HG02973 (cell line): ENCODE data around the gene KRT16.
"Not testable (repeated sequence)": the region's sequence is repeated elsewhere in the genome, so short reads cannot be mapped to it uniquely, and the experiment has no call there.

ENCODE experiments used
- ATAC-seq: cut with Tn5 transposase; IDR thresholded peaks from one replicate; pipeline ENCODE4 v1.9.1; 2021; ENCODE audit warnings: moderate library complexity; ENCODE audit not compliant: unreplicated experiment

Gene KRT16

DNA sequence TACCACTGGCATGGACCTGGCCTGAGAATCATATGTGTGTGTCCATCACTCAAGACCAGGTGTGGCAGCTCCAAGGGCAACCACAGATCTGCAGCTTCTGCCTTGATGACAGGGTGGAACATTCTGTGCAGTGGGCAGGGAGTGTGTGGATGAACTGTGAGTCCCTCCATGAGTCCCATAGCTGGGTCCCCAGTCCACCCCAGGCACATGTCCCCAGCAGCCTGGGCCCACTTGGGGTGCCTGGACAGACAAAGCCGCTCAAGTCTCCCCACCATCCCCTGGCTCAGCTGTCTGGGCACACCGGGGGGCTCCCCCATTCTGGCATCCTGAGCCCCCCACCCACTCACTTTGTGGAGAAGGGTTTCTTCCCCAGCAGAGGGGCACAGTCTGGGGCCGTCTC lies 4.6 kb upstream of the KRT16 start:
- ATAC-seq = no peak

DNA sequence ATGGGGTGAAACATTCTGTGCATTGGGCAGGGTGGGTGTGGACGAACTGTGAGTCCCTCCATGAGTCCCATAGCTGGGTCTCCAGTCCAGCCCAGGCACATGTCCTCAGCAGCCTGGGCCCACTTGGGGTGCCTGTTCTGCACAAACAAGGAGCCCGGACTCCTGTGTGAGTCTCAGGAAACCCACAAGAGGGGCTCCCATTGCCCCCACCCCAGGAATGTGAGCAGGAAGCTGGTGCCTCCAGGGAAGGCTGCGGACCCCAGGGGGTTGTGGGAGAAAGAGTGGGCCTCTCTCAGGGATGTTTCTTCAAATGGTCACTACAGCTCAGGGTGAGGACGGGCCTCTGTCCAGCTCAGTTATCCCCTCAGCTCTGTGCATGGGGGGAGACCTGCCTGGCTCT lies 3.9 kb upstream of the KRT16 start:
- ATAC-seq = not testable (repeated sequence)

DNA sequence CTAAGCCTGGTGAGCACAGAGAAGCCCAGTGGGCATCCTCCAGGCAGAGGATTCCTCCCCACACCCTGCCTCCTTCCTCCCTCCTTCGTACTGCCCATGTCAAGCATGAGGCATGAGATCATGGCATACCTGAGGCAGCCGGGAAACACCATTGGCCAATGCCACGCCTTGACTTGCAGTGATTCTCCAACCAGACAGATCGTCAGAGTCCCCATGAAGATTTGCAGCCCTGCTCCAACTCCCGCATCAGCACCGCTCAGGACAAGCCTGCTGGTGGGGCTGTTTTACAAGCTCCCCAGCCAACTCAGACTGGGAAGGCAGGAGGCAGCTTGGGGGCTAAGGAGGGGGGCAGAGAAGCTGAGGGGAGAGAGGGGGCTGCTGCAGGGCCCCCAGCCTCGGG lies 2.9 kb upstream of the KRT16 start:
- no peak for ATAC-seq

DNA sequence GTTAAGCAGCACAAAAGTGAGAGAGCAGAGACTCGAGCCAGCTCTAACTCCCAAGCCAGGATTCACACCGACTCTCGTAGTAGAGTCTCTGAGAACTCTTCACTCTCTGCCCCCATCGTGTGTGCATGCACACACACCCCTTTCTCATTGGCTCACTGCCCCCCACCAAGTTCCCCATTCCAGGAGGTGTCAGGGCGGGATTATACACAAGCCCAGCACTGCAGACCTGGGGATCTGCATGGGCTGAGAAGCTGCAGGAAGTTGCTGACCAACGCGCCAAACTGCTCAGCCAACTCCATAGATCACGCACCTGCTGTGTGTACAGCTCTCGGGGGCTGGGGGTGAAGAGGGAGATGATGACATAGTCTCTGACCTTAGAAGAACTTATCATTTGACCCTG lies 2.2 kb upstream of the KRT16 start:
- ATAC-seq = not testable (repeated sequence)

DNA sequence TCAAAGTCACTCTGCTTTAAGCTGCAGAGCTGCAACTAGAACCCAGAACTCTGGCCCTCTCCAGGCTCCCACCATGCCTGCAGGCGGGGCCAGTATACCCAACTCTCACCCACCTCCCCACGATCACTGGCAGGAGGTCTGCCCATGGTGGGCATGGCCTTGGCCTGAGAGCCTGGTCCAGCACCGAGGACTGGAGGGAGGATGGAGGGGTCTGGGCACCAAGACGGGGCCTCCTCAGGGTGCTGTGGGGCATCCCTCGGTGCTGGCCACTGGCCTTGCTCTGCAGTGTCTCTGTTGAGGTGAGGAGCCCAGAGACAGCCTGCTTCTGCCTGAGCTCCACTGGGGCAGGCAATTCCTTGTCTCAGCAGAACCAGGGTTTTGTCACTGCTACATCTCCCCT lies 1.5 kb upstream of the KRT16 start:
- ATAC-seq = no peak

DNA sequence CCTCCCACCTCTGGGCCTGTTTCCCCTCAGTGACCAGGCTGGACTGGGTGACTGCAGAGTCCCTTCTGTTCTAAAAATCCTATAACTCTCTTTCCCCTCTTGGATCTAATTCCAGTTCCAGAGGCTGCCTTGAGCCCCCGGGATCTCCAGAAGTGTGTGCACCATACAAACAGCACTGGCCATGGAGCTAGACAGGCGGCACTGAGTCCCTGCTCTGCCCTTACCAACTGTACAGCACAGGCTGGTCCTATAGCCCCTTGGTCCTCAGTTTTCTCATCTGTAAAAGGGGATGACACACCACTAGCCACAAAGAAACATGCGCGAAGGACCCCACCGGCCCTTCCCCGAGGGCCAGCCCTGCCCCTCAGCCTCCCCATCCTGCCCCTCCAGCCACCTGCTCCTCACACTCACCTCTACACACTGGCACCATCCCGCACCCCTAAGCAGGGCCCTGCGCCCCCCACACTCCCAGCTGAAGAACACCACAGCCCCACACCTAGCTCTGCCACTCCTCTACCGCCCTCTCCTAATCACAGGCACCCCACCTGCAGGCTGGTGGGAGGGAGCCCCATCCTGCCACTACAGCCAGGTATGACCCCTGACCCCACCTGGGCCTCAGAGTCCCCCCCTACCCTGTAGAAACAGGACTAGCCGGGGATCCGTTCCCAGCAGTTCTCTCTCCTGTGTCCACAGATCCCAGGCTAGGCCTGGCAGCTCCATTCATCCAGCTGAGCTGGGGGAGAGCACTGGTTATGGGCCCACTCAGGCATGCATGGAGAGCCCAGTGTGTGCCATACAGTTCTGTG lies 913 bp upstream of the KRT16 start:
- no peak for ATAC-seq

DNA sequence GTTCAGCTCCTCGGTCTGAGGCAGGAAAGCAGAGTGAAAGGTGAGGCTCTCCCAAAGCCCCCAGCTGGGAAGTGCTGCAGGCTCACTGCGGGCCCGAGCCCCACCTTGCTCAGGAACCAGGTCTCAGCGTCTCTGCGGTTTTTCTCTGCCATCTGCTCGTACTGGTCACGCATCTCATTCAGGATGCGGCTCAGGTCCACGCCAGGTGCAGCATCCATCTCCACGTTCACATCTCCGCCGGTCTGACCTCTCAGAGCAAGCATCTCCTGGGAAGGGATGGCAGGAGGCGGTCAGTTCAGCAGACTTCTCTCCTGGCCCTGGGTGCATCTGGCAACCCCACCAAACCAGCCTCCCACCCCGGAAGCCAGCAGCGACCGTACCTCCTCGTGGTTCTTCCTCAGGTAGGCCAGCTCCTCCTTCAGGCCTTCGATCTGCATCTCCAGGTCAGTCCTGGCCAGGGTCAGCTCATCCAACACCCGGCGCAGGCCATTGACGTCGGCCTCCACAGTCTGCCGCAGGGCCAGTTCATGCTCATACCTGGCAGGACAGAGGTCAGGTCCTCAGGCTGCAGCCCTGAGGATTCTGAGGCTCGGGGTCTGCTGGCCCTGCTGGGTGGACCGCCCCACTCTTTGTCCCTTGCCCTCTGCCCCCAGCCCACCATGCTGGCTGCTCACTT lies 1.5 kb downstream of the KRT16 start:
- ATAC-seq = no peak

DNA sequence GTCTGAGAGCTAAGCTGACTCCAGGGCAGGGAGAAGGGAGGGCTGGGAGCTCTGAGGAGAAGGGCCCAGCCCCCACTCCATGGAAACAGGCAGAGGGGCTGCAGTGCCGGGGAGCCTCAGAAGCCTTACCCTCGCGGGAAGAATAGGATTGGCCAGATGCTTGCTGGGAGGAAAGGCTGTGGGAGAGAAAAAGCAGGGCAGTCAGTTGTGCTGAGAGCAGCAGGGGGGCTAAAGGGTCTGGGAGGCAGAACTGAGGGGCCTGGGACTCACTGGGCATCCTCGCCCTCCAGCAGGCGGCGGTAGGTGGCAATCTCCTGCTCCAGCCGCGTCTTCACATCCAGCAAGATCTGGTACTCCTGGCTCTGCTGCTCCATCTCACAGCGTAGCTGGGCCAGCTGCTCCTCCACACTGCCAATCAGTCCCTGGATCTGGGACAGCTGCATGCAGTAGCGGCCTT lies 2.5 kb downstream of the KRT16 start:
- not testable (repeated sequence) for ATAC-seq

DNA sequence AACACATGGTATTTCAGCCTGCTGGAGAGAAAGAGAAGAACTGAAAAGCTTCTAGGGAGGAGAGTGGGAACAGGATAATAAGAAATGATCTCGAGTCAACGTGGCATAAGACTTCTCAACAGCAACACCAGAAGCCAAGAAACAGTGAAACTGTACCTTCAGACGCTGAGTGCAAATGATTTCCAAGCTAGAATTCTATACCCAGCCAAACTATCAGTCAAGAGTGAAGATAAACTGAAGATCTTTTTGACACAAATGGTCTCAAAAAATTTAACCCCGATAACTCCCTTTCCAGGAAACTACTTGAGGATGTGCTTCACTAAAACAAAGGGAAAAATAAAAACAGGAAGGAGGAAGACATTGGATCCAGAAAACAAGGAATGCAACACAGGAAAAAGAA lies 5.6 kb downstream of the KRT16 start:
- not testable (repeated sequence) for ATAC-seq

DNA sequence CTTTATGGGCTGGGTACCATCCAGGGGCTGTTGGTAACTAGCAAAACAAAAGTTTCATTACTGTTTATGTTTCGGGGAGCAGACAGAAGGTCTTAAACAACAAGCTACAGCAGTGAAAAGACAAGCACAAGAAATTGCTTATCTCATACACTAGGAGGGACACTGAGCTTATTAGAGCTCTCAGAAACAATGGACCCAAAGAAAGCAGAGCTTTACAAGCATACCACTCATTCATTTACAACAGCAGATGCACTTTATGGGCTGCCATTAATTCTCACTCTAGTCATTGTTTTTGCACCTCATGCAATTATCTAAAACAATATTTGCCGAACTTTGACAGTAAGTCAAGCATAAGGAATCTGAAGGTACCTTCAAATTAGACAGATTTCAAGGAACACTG lies 10.0 kb downstream of the KRT16 start:
- no peak for ATAC-seq

DNA sequence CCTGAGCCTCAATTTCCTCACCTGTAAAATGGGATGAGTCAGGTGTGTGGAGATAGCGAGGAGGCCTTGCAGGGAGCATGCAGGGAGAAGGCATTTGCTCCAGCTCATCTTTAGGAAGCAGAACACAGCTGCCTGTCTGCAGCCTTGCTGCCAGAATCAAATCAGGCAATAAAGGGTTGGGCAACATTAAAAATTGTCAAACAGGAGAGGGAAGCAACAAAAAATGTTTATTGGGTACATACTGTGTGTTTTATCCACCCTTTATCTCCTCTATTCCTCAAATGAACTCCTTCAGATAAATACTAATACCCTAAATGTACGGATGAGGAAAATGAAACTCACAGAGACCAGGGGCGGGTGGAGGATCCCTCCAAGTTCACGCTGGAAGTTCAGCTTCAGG lies 12.2 kb downstream of the KRT16 start:
- ATAC-seq = no peak

DNA sequence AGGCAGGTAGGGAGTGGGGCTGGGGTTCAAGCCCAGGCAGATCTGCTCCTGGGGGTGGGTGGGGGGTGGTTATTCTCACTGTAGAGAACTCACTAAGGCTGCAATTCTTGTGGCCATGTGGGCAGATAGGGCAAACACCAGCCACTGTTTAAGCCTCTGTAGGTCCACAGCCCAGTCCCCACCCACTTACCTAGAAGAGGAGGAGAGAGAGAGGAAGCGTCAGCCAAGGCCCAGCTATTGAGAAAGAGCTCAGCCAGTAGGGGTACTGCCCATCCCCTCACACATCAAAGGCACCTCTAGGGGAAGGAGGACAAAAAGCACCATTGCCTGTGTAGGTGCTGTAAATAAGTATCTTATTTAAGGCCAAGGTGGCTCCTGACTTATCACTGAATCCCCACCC lies 12.9 kb downstream of the KRT16 start:
- no peak for ATAC-seq

DNA sequence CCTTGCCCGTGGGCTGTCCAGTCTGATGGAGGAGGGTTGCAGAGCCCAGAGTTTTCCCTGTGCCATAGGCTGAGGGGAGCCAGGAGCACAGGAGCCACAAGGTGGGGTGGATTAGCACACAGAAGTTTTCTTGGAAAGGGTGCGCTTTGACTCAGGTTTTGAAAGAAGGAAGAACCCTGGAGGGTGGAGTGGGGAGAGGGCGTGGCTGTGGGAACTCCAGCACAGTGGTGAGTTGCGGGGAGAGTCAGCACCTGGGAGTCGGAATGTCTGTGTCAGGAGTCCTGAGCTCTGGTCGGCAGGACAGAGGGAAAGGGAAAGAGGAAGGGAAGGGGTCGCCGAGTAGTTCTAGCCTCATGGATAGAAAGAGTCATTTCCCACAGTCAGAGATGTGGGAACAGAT lies 17.0 kb downstream of the KRT16 start:
- no peak for ATAC-seq

DNA sequence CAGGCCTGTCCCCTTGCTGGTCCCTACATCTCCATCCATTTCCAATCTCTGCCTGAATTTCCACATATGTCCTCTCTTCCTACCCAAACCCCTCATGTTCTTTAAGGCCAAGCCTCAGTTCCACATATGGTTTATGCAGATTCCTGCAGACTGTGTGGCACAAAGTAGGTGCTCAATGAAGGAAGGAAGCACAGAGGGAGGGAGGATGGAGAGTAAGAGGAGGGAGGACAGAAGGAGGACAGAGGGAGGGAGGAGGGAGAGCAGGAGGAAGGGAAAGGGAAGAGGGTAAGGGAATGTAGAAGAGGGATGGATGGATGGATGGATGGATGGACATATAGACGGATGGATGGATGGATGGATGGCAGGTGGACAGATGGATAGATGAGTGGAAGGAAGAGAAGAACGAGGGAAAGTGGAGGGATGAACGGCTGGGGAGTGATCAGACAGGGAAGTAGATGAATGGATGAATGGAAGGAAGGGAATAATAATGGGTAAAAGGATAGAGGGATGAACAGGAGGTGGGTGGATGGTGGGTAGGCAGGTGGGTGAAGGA lies 18.1 kb downstream of the KRT16 start:
- ATAC-seq = no peak

DNA sequence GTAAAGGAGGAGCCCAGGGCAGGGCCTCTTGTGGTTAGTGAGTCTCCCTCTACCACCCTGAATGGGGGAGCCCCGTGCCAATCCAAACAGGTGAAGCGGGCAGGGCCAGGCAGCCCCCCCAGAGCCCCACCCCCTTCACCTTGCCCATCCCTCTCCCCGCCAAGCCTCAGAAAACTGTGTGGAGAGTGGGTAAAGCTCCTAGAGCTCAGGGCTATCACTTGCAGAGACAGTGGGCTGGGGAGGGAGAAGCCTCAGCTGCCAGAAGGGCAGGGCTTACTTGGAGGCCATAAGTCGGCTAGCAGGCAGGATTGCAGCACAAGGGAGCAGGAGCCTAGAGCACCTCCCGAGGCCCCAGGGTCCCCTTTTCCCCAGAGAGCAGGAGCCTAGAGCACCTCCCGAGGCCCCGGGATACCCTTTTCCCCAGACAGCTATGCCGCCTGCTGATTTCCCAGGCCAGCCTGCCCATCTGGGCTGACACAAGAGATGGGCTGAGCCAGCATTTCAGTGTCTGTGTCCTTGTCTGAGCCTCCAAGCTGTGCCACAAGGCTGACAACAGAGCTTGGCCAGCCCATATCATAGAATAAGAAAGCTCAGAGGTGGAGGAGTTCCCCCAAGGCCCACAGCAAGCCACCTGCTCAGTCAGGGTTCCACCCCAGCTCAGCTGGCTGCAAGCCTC lies 19.1 kb downstream of the KRT16 start:
- ATAC-seq = no peak

DNA sequence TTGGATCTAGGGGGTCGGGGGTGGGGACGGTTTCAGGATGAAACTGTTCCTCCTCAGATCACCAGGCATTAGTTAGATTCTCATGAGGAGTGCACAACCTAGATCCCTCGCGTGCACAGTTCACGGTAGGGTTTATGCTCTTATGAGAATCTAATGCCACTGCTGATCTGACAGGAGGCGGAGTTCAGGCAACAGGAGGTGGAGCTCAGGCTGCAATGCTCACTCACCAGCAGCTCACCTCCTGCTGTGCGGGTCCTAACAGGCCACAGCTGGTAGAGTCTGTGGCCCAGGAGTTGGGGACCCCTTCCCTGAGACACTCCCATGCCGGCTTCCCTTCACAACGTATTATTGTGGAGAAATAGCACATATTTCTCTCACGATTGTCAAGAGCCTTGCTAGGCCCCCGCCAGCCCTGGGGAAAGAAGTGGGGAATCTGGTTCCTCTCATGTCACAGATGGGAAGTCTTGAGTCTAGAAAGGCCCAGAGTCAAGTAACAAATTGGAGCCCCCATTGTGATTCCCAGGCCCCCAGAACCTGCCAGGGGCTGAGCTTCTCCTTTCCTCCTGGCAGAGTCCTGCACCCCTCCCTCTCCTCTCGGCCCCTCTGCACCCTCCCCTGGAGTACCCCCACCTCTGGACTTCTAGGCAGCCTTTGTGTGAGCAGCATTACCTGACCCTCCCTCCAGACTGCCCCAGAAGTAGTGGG lies 19.8 kb downstream of the KRT16 start:
- no peak for ATAC-seq

DNA sequence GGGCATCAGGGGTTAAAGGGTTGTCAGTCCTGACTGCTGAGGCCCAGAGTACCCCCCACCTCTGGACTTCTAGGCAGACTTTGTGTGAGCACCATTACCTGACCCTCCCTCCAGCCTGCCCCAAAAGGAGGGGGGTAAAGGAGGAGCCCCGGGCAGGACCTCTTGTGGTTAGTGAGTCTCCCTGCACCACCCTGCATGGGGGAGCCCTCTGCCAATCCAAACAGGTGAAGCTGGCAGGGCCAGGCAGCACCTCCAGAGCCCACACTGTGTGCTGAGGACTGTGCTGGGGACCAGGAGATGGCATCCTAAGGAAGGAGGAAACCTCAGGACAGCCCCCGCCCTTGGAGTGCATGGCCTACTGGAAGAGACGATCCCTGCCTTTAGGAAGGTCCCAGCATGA lies 23.3 kb downstream of the KRT16 start:
- no peak for ATAC-seq

DNA sequence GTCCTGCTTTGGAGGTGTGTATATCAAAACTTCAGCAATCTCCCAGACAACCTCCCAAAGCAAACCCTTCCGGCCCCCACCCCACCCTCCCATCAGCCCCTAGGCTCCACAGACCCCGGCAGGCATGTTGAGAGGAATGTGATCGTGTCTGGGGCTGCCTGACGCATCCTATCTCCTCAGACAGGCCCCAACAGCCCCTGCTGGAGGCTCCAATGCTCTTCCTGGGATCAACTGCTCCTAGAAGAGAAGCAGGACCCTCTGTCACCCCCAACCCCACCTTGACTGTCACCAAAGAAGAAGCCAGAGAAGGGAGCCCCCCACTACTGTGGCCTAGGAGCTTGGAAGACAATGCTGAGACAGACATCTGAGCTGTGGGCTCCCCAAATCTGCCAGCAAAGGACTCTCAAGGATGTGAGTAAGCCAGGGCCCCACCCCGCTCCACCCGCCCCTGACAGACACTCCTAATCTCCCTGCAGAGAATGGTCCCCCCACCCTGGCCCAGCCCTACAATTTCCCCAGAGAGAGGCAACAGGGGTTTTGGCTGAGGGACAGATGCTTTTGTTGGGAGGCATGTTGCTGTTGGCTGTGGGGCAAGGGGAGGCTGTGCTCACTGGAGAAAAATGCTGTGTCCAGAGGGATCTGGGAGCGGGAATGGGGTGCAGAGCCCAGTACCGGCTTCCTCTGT lies 24.3 kb downstream of the KRT16 start:
- ATAC-seq = no peak

DNA sequence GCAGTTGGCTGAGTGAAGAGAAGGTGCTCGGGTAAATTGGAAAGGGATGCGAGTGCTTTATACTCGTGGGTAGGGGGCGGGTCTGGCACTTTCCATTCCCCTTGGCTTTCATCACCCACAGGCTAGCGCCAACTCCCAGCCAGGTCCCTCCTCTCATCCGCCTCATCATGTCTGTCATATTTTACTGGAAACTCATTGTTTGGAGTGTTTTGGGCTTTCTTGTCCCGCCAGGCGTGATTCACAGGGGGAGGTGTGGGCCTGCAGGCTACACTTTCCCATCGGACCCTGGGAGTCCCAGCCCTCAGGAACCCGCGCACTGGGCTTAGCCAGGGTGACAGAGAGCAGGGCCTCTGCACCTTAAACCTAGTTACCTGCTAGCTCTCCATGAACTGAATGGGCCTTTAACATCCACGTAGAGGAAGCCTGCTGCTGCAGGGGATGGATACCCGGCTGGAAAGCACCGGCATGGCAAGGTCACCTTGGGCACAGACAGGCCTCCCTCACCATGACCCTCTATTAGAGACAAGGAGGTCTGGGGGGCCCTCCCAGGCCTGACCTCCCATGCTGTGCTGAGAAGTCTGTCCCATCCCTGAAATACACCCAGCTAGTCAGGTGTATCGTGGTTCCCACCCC lies 25.6 kb downstream of the KRT16 start, which contains the start of gene KRT14:
KRT14 (minus strand) TSS at position 33 of the 633 bp plus-strand sequence. CDS start 61 bp downstream, outside the sequence.
- no peak for ATAC-seq
